Testis (tissue), 3 donors: ENCODE results near the gene BIRC7. TPM values are rescaled to one million over a fixed set of nuclear protein-coding genes. Genes with fewer than 3 reads are reported as not detected.

Source experiments
- DNase-seq: peaks from one replicate; pipeline ENCODE4 v3.0.0-alpha.2; 2019
- H3K27ac ChIP-seq, 2 donors: fragments of 200-600 bp; sonication (generic); one replicate each; pipeline ENCODE4 v1.5.1; 2019
- H3K27me3 ChIP-seq: fragments of 200-600 bp; sonication (generic); one replicate; pipeline ENCODE4 v1.5.1; 2019
- H3K36me3 ChIP-seq: fragments of 200-600 bp; sonication (generic); one replicate; pipeline ENCODE4 v1.5.1; 2017; ENCODE audit warnings: low read depth; ENCODE audit errors: missing control alignments
- H3K4me1 ChIP-seq: fragments of 200-600 bp; sonication (generic); one replicate; pipeline ENCODE4 v1.5.1; 2019
- H3K4me3 ChIP-seq, 2 donors: fragments of 200-600 bp; sonication (generic); one replicate each; pipeline ENCODE4 v1.5.1; 2017 to 2019
- H3K9me3 ChIP-seq: fragments of 200-600 bp; sonication (generic); one replicate; pipeline ENCODE4 v1.5.1; 2017
- POLR2A ChIP-seq: fragments of 450-650 bp; IDR thresholded peaks from one replicate; pipeline ENCODE4 v1.6.1; 2017; ENCODE audit warnings: antibody characterized with exemption, mild to moderate bottlenecking, moderate library complexity
- WGBS, 2 donors: methylation state at CpG; one replicate each; pipeline ENCODE4 v1.1.5; 2018; 5-methylcytosine and 5-hydroxymethylcytosine counted together
- intact Hi-C: fragments of 100-400 bp; cut with DNase I; formaldehyde crosslinking; loops from one replicate; pipeline ENCODE4 v1.15.1; 2023; ENCODE audit warnings: low total_unique reads
- polyA plus RNA-seq: library from polyadenylated mRNA; stranded (reverse); fragments of 350-450 nt; fragmentation: Illumina TruSeq; extraction: RNeasy Lipid Tissue Mini Kit (QIAGEN cat#74804); gene quantifications from one replicate; pipeline ENCODE4 v1.2.3, GENCODE V29; 2014; ENCODE audit warnings: low read depth, low replicate concordance; ENCODE audit not compliant: insufficient read depth
- total RNA-seq, 2 donors: library from RNA; depleted of rRNA; stranded (reverse); fragments of >200 nt; gene quantifications; one replicate each; pipeline ENCODE4 v1.2.3, GENCODE V29; 2016
- TF ChIP-seq, protein P1 (sequence below), 3 experiments: fragments of 450-650 bp in 2 of 3; fragments of 200-600 bp in 1 of 3; sonication (generic) in 1 of 3; IDR thresholded peaks; one replicate each; pipeline ENCODE4 v1.5.1; 2016 to 2019; ENCODE audit warnings: antibody characterized with exemption in 3 of 3, mild to moderate bottlenecking in 2 of 3, moderate library complexity in 1 of 3

The BIRC7 gene
- total and polyA plus RNA-seq, 3 donors from 2014 or later: 0.24 to 0.33 (median 0.25) TPM

GRCh38 chr20:63241272-63241671 lies 5.6 kb downstream of the BIRC7 start:
- H3K4me1 ChIP-seq: no peaks in the 10 kb centered on the region
- H3K4me3 ChIP-seq: no peak overlapping the region
- no peaks in the 10 kb centered on the region for H3K36me3 ChIP-seq
- intact Hi-C loops: no loop called here
- no peak for TF ChIP-seq POLR2A
- TF ChIP-seq, protein P1, sequence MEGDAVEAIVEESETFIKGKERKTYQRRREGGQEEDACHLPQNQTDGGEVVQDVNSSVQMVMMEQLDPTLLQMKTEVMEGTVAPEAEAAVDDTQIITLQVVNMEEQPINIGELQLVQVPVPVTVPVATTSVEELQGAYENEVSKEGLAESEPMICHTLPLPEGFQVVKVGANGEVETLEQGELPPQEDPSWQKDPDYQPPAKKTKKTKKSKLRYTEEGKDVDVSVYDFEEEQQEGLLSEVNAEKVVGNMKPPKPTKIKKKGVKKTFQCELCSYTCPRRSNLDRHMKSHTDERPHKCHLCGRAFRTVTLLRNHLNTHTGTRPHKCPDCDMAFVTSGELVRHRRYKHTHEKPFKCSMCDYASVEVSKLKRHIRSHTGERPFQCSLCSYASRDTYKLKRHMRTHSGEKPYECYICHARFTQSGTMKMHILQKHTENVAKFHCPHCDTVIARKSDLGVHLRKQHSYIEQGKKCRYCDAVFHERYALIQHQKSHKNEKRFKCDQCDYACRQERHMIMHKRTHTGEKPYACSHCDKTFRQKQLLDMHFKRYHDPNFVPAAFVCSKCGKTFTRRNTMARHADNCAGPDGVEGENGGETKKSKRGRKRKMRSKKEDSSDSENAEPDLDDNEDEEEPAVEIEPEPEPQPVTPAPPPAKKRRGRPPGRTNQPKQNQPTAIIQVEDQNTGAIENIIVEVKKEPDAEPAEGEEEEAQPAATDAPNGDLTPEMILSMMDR (IDR thresholded peaks at IDR 0.05): no peak
- WGBS, 2 donors: 68% methylated on average over 10 to 11 of the region's 11 CpGs
- no peak overlapping the region for H3K27ac ChIP-seq
- no peak for DNase-seq
- no peaks in the 10 kb centered on the region for H3K27me3 ChIP-seq
- no peaks in the 10 kb centered on the region for H3K9me3 ChIP-seq

- WGBS, 2 donors: 94 to 97% methylated on average over 15 to 20 of the region's 21 CpGs
- no peaks in the 10 kb centered on the region for H3K27me3 ChIP-seq
- H3K9me3 ChIP-seq: no peaks in the 10 kb centered on the region
- H3K36me3 ChIP-seq: no peaks in the 10 kb centered on the region
- H3K4me3 ChIP-seq: no peak overlapping the region
- no peaks in the 10 kb centered on the region for H3K4me1 ChIP-seq
- TF ChIP-seq, protein P1 (IDR thresholded peaks at IDR 0.05): no peak
- no peak for TF ChIP-seq POLR2A
- no peak overlapping the region for H3K27ac ChIP-seq
- intact Hi-C loops: no loop called here
- no peak for DNase-seq
These were observed 7.0 kb downstream of the BIRC7 start for GRCh38 chr20:63242736-63243135.

DNA sequence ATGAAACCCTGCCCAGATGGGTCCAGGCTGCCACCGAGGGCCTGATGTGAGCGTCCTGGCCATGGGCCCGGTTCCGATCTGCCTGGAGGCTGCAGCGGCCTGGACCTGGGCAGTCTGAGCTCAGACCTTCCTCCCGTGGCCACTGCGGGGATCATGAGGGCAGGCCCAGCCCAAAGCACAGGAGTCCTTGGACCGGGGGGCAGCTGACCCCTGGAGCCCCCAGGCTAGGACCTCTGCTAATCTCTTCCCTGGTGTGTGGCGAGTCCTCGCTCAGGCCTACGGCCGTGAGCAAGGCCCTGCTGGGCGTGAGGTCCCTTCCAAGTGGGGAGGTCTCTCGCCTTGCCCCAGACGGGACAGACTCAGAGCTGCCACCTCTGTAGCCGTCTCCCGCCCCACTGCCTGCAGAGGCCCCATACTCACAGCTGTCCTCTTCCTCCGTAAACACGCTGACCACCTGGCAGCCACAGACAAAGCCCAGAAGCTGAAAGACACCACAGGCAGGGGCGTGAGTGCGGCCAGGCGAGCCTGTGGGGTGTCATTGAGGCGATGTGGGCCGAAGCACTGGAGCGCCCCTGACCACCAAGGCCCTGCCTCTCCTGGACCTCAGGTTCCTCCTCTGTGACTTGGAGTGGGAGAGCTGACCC lies 8.0 kb downstream of the BIRC7 start:
- Histone ChIP-seq H3K27ac (no peak overlapping the region), H3K4me3 (no peak overlapping the region), H3K9me3 (no peaks in the 10 kb centered on the region), H3K27me3 (no peaks in the 10 kb centered on the region), H3K36me3 (no peaks in the 10 kb centered on the region), H3K4me1 (no peaks in the 10 kb centered on the region)
- intact Hi-C loops: no loop called here
- DNase-seq: no peak
- 92 to 98% methylated on average over 8 to 20 of the region's 25 CpGs for WGBS, 2 donors
- TF ChIP-seq, protein P1 (IDR thresholded peaks at IDR 0.05): no peak
- no peak for TF ChIP-seq POLR2A

DNA sequence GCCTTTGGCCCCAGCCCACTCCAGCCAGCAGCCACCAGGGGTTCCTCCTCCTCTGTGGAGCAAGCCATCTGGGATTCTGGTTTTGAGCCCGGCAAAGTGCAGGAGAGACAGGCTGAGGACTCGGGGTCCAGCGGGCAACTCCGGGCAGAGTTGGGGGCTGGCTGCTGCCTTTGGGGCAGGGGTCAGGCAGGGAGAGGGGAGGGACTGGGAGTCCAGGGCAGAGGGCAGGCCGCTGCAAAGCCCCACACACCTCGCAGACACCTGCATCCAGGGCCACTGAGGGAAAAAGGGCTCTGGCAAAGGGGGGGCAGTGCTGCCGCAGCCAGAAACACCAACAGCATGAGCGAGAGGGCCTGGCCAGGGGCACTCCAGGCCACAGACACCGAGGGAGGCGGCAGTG lies 8.8 kb downstream of the BIRC7 start:
- Histone ChIP-seq H3K27ac (no peak overlapping the region), H3K27me3 (no peaks in the 10 kb centered on the region), H3K9me3 (no peaks in the 10 kb centered on the region), H3K4me1 (no peaks in the 10 kb centered on the region), H3K36me3 (no peaks in the 10 kb centered on the region), H3K4me3 (no peak overlapping the region)
- intact Hi-C loops: no loop called here
- no peak for TF ChIP-seq POLR2A
- TF ChIP-seq, protein P1 (IDR thresholded peaks at IDR 0.05): no peak
- no peak for DNase-seq
- WGBS, 2 donors: 92 to 93% methylated on average over 10 of the region's 10 CpGs
